GM18867 (cell line): ENCODE measurements around the gene NCBP3.

Experiments
- ATAC-seq: cut with Tn5 transposase; IDR thresholded peaks from one replicate; pipeline ENCODE4 v1.9.1; 2021; ENCODE audit warnings: mild to moderate bottlenecking, moderate library complexity; ENCODE audit not compliant: unreplicated experiment

Gene NCBP3

DNA sequence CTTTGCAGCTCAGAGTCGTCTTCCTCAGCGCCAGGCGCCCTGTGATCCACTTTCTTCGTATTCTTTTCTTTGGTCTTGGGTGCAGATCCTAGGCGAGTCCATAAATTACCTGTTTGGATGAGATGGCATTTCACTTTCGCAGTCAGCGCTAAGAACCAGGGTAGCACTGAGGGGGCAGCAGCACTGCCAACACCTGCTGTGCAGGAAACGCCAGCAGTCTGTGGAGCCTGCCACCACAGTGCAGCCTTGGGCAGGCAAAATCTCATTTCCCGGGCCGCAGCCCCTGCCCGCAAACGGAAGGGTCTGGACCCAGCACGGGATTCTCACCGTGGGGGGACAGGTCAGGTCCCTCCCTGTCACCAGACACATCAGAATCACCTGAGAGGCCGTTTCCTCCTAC lies 32.9 kb downstream of the NCBP3 start:
- ATAC-seq = no peak

DNA sequence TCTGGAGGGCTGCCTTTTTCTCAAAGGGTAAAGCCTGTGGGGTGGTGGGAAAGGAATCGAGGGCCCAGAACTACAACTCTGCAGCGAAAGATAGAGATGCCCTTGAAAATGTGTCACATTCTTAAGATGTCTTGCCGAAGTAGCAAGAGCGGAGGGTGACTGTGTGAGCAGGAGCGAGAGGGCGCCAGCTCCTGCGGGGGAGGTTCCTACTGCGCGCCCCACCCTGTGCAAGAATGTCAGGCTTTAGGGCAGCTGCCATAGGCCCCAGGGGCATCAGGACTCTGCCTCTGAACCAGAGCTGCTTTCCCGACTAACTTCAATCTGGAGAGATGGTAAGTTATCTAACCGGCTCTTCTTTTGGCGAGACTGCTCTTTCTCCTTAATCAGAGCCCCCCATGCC lies 33.3 kb downstream of the NCBP3 start:
- no peak for ATAC-seq

DNA sequence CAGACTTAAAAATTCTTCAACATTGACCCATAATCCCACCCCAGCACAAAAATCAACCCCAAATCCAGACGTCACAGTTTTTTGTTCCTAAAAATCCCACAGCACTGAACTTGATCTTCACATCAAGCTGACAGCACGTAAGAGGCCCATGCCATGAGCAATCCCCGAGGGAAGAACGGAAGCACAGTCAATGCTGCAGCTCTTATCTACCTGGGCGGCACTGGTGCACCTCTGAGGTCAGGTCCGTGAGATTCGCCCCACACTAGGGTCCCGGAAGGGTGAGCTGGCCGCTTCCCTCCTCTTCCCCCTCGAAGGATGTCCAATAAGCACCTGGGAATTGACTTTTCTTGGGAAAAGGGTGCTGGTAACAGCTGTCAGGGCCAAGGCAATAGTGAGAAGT lies 33.8 kb downstream of the NCBP3 start:
- no peak for ATAC-seq

DNA sequence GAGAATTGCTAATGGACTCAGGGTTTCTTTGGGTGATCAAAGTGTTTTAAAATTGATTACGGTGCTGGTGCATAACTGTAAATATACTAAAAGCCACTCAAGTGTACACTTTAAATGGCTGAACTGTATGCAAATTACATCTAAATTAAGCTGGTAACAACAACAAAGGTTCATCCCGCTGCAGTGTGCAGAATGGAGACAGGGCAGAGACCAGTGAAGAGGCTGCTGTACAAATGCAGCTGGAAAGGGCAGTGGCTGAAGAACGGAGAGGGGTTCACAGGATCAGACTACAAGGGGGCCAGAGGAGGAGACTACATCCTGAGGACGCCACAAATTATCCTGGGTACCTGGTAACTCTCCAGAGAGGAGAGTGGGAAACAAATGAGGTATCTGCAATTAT lies 36.0 kb downstream of the NCBP3 start:
- ATAC-seq = no peak

DNA sequence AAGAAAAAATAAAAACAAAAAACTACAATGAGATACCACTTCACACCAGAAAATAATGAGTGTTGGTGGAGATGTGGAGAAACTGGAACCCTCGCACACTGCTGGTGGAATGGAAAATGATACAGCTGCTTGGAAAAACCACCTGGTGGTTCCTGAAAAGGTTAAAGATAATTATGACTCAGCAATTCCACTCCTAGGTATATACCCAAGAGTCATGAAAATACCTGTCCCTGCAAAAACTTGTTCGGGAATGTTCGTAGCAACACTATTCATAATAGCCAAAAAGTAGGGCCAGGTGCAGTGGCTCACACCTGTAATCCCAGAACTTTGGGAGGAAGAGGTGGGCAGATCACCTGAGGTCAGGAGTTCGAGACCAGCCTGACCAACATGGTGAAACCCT lies 36.9 kb downstream of the NCBP3 start:
- ATAC-seq = no peak

DNA sequence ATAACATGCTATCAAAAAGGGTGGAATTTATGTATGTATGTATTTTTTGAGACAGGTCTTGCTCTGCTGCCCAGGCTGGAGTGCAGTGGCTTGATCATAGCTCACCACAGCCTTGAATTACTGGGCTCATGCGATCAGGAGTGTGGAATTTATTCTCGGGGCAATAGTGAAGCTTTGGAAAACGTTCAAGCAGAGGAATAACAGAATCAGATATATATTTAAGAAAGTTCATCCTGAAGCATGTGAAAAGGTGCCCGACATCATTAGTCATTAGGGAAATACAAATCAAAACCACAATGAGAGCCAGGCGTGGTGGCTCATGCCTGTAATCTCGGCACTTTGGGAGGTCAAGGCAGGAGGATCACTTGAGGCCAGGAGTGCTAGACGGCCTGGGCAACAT lies 37.3 kb downstream of the NCBP3 start:
- no peak for ATAC-seq

DNA sequence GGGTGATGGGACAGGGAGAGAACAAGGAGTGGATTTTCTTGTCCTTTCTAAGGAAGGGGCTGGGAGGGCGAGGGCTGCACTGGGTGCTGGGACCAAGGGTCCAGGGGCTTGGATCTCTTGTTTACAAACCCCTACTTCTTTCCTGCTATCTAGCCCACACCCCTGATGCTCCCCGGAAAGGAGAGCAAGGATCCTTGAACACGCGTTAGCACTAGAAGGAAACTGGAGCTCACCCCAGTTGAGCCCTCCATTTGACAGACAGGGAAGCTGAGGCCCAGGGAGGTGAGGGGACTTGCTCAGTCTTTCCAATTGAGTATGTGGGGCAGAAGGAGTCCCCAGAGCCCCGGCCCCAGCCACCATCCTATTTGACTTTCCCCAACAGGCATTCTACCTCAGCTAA lies 40.5 kb downstream of the NCBP3 start:
- no peak for ATAC-seq

DNA sequence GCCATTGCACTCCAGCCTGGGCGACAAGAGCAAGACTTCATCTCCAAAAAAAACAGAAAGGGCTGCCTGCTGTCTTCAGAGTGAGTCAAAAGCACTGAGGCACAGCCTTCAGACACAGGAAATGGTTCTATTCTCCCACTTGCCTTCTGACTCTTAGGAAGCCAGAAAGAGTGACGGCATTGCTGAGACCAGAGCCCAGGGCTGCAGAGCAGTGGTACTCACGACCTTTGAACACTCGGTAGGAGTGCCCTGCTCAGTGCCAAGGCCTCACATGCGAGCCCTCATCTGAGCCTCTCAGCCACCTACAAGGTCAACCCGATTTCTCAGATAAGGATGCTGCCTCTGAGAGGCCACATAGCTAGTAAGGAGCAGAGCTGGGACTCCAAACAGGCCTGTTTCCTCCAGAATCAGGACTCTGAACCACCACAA lies 41.5 kb downstream of the NCBP3 start:
- peak; percentile 62 for ATAC-seq

DNA sequence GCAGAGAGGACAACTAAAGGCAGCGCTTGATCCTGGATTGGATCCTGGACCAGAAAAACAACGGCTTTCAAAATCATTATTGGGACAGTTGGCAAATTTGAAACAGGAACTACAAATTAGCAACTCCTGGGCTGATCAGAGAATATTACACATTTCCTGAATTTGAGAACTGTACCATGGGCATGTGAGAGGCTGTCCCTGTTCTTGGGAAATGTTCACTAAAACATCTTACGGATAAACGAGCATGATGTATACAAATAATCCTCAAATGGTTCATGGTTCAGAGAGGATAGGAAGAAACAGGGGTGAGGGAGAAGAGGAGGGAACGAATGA lies 42.8 kb downstream of the NCBP3 start:
- ATAC-seq = no peak

DNA sequence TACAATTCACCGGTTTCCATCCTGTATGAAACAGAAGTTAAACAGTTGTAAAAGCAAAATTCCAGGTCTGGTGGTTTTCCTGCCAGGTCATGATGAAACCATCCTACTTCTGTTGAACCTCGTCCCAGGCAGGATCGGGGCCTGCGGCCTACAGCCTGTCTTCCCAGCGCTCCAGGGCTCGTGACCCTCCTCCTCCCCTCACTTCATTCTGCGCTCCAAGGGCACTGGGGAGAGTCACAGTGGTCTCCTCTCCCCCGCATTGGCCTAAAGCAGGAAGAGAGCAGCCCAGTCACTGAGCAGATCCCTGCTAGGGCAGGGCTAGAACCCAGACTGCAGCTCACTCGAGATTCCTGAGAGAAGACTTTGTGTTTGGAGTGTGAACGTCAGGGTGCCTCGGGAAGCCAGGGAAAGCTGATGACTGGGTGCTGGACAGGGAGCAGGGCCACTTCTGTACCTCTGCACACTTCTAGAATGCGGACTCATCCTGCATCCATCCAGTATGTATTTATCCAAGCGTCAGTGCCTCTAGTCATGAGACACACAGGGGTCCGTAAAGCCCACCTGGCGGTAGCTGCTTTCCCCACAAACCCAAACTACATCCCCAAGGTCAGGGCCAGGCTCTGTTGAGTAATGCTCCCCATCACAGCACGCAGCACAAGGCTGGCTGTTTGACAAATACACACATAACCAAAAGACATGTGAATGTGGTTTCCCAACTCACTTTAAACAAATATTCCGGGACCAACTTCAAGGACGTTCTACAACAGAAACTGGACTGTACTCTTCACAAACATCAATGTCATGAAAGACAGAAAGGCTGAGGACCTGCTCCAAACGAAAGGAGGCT lies 43.4 kb downstream of the NCBP3 start:
- ATAC-seq = no peak

DNA sequence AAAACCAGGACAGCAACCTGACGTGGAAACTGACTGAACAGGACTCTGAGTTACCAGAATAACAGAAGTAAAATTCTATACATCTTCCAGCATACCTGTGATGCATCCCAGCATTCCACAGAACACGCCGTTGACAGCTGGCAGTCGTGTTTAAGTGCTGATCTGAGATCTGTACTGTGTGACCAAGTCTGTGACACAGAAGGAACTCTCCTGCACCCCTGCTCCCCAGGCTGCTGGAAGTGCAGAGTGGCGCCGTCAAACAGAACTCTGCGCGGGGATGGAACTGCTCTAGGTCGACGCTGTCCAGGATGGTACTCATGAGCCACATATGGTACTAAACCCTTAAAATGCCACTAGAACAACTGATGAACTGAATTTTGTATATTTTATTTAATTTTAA lies 44.3 kb downstream of the NCBP3 start:
- no peak for ATAC-seq

DNA sequence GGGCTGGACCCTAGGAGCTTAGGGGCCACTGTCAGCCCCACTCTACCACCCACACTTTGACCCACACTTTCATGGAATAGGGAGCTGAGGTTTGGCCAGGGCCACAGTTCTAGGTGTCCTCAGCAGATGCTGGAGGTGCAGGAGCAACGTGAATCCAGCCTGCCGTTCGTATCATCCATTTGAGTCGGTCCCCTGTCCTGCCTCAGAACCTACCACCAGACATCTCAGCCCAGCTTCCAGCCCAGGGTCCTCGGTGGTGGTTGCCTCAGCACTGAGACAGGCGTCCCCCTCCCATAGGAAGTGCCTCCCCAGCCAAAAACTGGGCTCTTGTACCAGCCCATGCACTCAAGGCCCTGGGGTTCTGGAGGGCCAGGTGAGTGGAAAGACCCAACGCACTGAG lies 44.7 kb downstream of the NCBP3 start:
- ATAC-seq = no peak

DNA sequence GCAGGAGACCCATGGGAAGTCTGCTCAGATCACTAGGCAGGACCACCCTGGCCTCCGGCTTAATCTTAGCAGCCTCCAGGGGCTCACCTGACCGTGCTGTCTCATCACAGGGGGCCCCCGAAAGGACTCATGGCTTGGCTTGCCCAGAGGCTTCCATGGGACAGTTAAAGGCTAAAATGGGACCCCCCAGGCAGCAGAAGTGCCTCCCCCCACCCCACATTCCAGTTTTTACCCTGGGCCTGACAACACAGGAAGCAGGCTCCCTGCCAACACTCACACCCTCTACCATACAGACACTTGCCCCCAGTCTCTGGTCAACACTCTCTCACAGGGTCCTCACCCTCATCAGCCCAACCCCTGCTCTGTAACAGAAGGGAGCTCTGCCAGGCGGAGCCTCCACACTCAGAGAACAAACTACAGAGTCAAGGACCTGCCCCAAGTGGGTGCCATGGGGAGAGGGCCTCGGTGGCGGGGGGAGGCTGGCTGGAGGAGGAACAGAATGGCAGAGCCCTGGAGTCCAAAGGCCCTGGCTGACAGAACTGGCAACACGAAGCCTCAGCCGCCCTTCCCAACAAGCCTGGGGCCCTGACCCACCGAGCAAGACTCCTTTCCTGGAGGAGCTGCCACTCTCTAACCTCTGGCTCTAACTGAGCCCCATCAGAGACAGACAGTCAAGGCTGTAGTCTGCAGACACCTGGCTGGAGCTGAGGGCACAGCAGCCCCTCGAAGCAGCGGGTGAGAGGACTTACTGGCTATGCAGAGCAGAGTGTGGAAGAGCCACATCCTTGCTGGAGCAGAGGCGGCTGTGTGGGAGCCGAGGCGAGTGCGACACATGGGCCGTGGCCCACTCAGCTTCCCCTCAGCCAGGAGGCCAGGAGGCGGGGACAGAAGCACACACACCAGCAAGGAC lies 45.4 kb downstream of the NCBP3 start, which contains the start of gene ITGAE:
Gene ITGAE, minus strand, starts transcription at position 827 of the 910 bp plus-strand sequence. Its CDS starts 44 bp downstream, at position 783.
- ATAC-seq = no peak

DNA sequence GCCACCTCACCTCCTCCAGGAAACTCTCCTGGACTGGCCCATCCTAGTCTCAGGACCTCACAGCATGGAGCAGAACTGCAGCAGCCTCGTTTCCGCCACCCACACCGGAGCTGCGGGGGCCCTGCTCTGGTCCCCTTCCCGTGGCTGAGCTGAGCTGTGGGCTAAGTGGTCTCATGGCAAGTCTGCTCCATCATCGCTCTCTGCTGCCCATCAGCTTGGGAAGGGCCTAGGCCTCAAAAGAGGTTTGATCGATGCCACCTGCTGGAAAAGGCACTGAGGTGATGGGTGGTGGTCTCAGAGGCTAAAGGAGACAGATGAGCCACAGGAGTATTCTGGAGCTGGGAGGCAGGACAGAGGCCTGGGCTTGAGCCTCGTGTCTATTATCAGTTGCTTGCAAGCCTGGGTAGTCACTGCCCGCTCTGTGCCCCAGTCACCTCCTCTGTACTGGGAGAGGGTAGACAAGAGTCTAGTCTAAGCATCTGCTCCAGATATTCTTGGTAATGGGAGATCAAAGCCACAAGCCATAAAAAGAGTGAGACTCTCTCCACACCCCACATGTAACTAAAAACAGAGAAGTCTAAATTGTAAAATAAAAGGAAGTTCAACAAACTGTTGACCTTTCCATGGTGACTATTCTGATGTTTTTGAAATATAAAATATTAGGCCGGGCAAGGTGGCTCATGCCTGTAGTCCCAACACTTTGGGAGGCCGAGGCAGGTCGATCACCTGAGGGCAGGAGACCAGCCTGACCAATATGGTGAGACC lies 46.7 kb downstream of the NCBP3 start:
- ATAC-seq = no peak

DNA sequence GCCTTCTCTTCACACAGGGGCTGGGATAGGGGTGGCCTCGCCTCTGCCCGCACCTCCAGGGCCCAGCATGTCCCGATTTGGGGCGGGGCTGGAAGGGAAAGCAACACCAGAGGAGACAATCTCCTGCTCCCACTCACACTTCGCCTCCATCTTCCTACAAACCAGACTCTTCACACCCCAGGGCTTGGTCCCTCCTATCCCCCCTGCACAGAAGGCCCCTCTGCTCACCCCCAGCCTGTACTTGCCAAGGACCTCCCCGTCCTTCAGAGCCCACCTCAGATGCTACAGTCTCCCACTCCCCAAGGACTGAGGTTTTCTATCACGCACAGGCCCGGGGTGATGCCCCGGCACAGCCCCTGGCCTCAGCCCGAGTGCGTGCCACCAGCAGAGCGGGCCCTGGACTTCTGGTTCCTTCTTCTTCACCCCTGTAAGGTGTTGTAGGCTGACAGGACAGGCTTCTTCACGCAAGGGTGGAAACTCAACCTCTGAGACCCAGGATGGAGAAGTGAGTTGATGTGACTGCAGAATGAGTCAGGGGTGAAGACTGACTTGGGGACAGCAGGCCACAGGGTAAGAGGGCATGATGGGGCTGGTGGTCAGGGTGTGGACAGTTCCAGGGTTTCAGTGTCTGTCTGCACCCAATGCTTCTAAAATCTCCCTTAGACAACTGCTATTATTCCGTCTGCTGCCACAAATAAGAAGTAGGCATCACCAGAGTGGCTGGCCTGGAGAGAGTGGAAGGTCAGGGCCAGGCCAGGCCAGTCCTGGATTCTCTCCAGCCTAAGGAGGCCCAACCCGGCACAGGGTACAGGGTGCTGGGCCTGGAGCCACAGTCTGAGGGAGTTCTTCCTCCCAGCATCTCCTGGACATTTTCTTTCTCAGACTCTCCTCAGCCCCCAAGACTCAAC lies 47.5 kb downstream of the NCBP3 start:
- ATAC-seq = no peak

DNA sequence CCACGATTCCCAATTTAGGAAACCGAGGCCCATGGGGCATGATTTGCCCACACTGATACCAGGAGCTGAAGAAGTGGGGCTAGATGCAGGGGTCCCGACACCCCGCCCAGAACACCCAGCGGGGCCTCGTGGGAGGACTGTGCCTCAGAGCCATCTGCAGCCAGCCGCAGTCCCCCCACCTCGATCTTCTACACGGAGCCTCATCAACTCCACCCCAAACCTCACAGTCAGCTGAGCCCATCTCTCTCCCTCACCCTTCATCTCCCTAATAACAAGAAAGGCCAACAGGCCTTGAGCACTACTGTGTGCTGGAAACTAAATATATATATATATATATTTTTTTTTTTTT lies 49.2 kb downstream of the NCBP3 start:
- ATAC-seq = peak; percentile 43

DNA sequence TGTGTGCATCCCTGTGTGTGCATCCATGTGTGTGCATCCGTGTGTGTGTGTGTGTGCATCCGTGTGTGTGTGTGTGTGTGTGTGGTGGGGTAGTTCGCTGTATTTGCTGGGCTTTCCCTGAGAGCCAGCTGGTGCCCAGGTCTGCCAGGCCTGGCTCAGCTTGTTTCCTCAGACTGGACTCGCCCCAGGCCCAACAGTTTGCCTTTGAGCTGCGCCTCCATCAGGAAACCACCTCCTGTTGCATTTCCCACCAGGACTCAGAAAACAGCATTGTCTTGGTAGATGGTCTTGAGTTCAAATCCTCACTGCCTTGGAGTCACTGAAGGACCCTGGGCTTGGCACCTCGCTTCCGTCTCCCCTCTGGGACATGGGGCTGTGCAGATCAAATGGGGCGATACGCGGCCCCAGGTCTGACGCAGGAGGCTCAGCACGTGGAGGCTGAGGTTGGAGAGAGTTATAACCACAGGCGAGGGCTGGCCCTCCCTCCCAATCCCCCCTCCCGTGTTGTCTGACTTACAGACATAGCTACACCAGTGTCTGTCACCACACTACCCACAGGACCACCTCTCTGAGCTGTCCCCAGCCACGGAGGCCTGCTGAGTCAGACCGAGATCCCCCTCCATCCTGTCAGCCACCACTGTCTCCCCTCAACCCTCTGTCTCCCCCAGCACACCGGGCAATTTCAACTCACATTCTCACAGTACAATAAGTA lies 49.8 kb downstream of the NCBP3 start:
- ATAC-seq = peak; percentile 71

DNA sequence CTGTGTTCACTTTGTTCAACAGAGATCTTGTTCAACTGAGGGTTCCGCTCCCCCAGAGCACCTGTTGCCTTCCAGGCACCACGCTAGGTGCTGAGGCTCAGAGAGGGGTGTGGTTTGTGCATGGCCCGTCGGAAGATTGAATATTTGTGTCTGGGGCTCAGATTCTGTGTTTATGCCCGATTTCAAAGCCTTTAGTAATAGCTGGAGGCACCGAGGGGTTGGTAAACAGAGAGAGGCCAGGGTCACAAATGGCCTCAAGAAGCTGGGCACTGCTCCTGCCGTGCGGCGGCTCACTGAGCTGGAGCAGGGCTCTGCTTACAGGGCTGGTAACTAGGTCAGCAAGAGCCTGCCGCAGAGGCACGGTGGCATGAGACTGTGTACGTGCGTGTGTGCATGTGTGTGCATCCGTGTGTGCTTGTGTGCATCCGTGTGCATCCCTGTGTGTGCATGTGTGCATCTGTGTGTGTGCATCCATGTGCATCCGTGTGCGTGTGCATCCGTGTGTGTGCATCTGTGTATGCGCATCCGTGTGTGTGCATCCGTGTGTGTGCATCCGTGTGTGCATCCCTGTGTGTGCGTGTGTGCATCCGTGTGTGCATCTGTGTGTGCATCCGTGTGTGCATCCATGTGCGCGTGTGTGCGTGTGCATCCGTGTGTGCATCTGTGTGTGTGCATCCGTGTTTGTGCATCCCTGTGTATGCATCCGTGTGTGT lies 50.5 kb downstream of the NCBP3 start:
- no peak for ATAC-seq
